CD4-positive, alpha-beta T cell treated with Interleukin-17A for 1 hour (primary cell): ENCODE measurements around the gene TSPAN33.
A peak's percentile ranks its signal among the peaks of the same experiment; 100 is the strongest.
"Not testable (repeated sequence)": the region's sequence is repeated elsewhere in the genome, so short reads cannot be mapped to it uniquely, and the experiment has no call there.

ENCODE experiments used
- DNase-seq: peaks from one replicate; pipeline ENCODE4 v3.0.0-alpha.2; 2020

The TSPAN33 gene

GRCh38 chr7:129210256-129210988, 65.9 kb downstream of the TSPAN33 start:
- DNase-seq: peak; percentile 59

- no peak for DNase-seq
Observed at GRCh38 chr7:129210989-129211312, 66.4 kb downstream of the TSPAN33 start.

- no peak for DNase-seq
Observed at GRCh38 chr7:129212126-129212525, 67.6 kb downstream of the TSPAN33 start.

GRCh38 chr7:129212596-129212995, 68.1 kb downstream of the TSPAN33 start:
- DNase-seq: no peak

- no peak for DNase-seq
Observed at GRCh38 chr7:129213828-129214227, 69.3 kb downstream of the TSPAN33 start.

GRCh38 chr7:129215691-129216090, 71.2 kb downstream of the TSPAN33 start:
- DNase-seq: not testable (repeated sequence)

- DNase-seq: not testable (repeated sequence)
Observed at GRCh38 chr7:129216101-129216715, 71.7 kb downstream of the TSPAN33 start.

GRCh38 chr7:129216821-129217416, 72.4 kb downstream of the TSPAN33 start:
- DNase-seq: not testable (repeated sequence)

GRCh38 chr7:129218514-129219062, 74.1 kb downstream of the TSPAN33 start:
- DNase-seq: peak; percentile 85

GRCh38 chr7:129219166-129219565, 74.7 kb downstream of the TSPAN33 start:
- DNase-seq: not testable (repeated sequence)
